NCI-H526 (cell line): ENCODE measurements around the gene RASA1.
"Not testable (repeated sequence)": the region's sequence is repeated elsewhere in the genome, so short reads cannot be mapped to it uniquely, and the experiment has no call there.

Source experiments
- DNase-seq, 2 experiments: peaks; one replicate each; lab custom pipeline; 2025; lab: John Stamatoyannopoulos, UW

RASA1 gene

GRCh38 chr5:87267574-87268125 lies at the start of gene RASA1:
Gene RASA1 (plus strand): TSS chr5:87267883. CDS start chr5:87268452, 569 bp downstream.
- DNase-seq, result peak; percentile 85 to 92

GRCh38 chr5:87229780-87230179 lies 37.9 kb upstream of the RASA1 start:
- no peak for DNase-seq

GRCh38 chr5:87231037-87231808 lies 36.5 kb upstream of the RASA1 start:
- no peak for DNase-seq

GRCh38 chr5:87233143-87233542 lies 34.5 kb upstream of the RASA1 start:
- DNase-seq, result no peak

- DNase-seq, result no peak
Measured at GRCh38 chr5:87241555-87241954, 26.1 kb upstream of the RASA1 start.

GRCh38 chr5:87242242-87242641 lies 25.4 kb upstream of the RASA1 start:
- no peak for DNase-seq

GRCh38 chr5:87243161-87243844 lies 24.4 kb upstream of the RASA1 start:
- DNase-seq, result no peak

- no peak for DNase-seq
Measured at GRCh38 chr5:87245451-87245850, 22.2 kb upstream of the RASA1 start.

- no peak for DNase-seq
Measured at GRCh38 chr5:87246061-87246460, 21.6 kb upstream of the RASA1 start.

GRCh38 chr5:87252283-87252605 lies 15.4 kb upstream of the RASA1 start:
- no peak for DNase-seq

- DNase-seq, result no peak
Measured at GRCh38 chr5:87254035-87254434, 13.6 kb upstream of the RASA1 start.

GRCh38 chr5:87258507-87258906 lies 9.2 kb upstream of the RASA1 start:
- no peak for DNase-seq

GRCh38 chr5:87260604-87261192 lies 7.0 kb upstream of the RASA1 start:
- no peak for DNase-seq

GRCh38 chr5:87263498-87263897 lies 4.2 kb upstream of the RASA1 start:
- peak in 1 of 2 experiments; percentile 0 for DNase-seq

GRCh38 chr5:87266914-87267573 lies 639 bp upstream of the RASA1 start:
- DNase-seq, result no peak

- peak; percentile 23 to 66 for DNase-seq
Measured at GRCh38 chr5:87268126-87268969, 665 bp downstream of the RASA1 start.

- DNase-seq, result peak in 1 of 2 experiments; percentile 15
Measured at GRCh38 chr5:87268970-87269377, 1.3 kb downstream of the RASA1 start.

GRCh38 chr5:87270888-87271287 lies 3.2 kb downstream of the RASA1 start:
- DNase-seq, result not testable (repeated sequence)

- no peak for DNase-seq
Measured at GRCh38 chr5:87276655-87277054, 9.0 kb downstream of the RASA1 start.

GRCh38 chr5:87277279-87277835 lies 9.7 kb downstream of the RASA1 start:
- DNase-seq, result no peak

- no peak for DNase-seq
Measured at GRCh38 chr5:87278590-87279100, 11.0 kb downstream of the RASA1 start.
